Stomach (tissue), 9 donors: ENCODE measurements around the gene CHRNE. TPM values are rescaled to one million over a fixed set of nuclear protein-coding genes. Genes with fewer than 3 reads are reported as not detected.

Source experiments
- DNase-seq, 2 donors: peaks; one replicate each; pipeline versions ENCODE4 v3.0.0 to v3.0.0-alpha.2; 2013 to 2019
- H3K27ac ChIP-seq, 5 donors: fragments of 200-600 bp in 4 of 5; sonication (generic) in 4 of 5; one replicate each; pipeline ENCODE4 v1.5.1; 2013 to 2019; ENCODE audit warnings: mild to moderate bottlenecking in 1 of 5, moderate library complexity in 1 of 5
- H3K27me3 ChIP-seq, 3 donors: fragments of 200-600 bp; sonication (generic); one replicate each; pipeline ENCODE4 v1.5.1; 2017 to 2019; ENCODE audit warnings: mixed run types in 1 of 3
- H3K36me3 ChIP-seq, 4 donors: fragments of 200-600 bp; sonication (generic); 1 replicate in 3 of 4; 2 replicates in 1 of 4; pipeline ENCODE4 v1.5.1; 2016 to 2019
- H3K4me1 ChIP-seq, 4 donors: fragments of 200-600 bp; sonication (generic); one replicate each; pipeline ENCODE4 v1.5.1; 2016 to 2019
- H3K4me3 ChIP-seq, 4 donors: fragments of 200-600 bp; sonication (generic) in 3 of 4; one replicate each; pipeline ENCODE4 v1.5.1; 2016 to 2019; ENCODE audit warnings: mild to moderate bottlenecking in 1 of 4
- H3K9me3 ChIP-seq, 4 donors: fragments of 200-600 bp; sonication (generic); one replicate each; pipeline ENCODE4 v1.5.1; 2016 to 2019
- CTCF ChIP-seq, 7 experiments: fragments of 450-650 bp in 4 of 7; fragments of 200-600 bp in 3 of 7; sonication (generic) in 3 of 7; IDR thresholded peaks; one replicate each; pipeline ENCODE4 v1.5.1; 2016 to 2019; ENCODE audit warnings: antibody characterized with exemption in 7 of 7, control low read depth in 2 of 7, mild to moderate bottlenecking in 1 of 7
- EP300 ChIP-seq: sonication (generic); formaldehyde crosslinking; IDR thresholded peaks from one replicate; pipeline ENCODE4 v1.6.1; 2017; ENCODE audit warnings: antibody characterized with exemption
- POLR2A ChIP-seq, 4 donors: fragments of 450-650 bp; IDR thresholded peaks; one replicate each; pipeline ENCODE4 v1.6.1; 2016; ENCODE audit warnings: antibody characterized with exemption in 4 of 4, control low read depth in 2 of 4, mild to moderate bottlenecking in 1 of 4, moderate library complexity in 1 of 4
- POLR2AphosphoS5 ChIP-seq, 3 donors: sonication (generic); formaldehyde crosslinking; IDR thresholded peaks; one replicate each; pipeline ENCODE4 v1.6.1; 2016; ENCODE audit warnings: antibody characterized with exemption in 3 of 3
- WGBS, 5 donors: extraction: QIAGEN DNeasy Blood & Tissue Kit in 3 of 5; methylation state at CpG; one replicate each; pipeline versions ENCODE4 v1.1.5 to v1.1.7; 2013 to 2018; 5-methylcytosine and 5-hydroxymethylcytosine counted together
- intact Hi-C: fragments of 100-400 bp; cut with DNase I; formaldehyde crosslinking; loops from one replicate; pipeline ENCODE4 v1.15.1; 2023; ENCODE audit warnings: low total_unique reads
- polyA plus RNA-seq, 3 donors: library from polyadenylated mRNA; stranded (reverse); fragments of 200-250 nt; gene quantifications; one replicate each; pipeline ENCODE4 v1.2.3, GENCODE V29; 2013
- total RNA-seq, 5 donors: library from RNA; depleted of rRNA; stranded (reverse); fragments of >200 nt; gene quantifications; one replicate each; pipeline versions ENCODE4 v1.1.0 to v1.2.3, GENCODE V29; 2014 to 2016
- donor health status: healthy with polysubstance abuse.
- donor health status: Bipolar disorder and iron deficiency.
- donor health status: healthy.

CHRNE gene
- total and polyA plus RNA-seq, 8 donors: 0.43 to 2.0 (median 0.93) TPM; not detected in 3

GRCh38 chr17:4852567-4853207, 50.2 kb downstream of the CHRNE start:
- H3K36me3 ChIP-seq: peaks cover 0 to 14% (median 4%) of the 10 kb centered on the region in 4 donors
- peaks cover 11 to 47% (median 30%) of the 10 kb centered on the region in 4 donors for H3K4me1 ChIP-seq
- no peak overlapping the region for H3K27ac ChIP-seq
- DNase-seq: peak in 1 of 2 donors; percentile 62
- H3K9me3 ChIP-seq: no peaks in the 10 kb centered on the region
- no peak overlapping the region for H3K4me3 ChIP-seq
- intact Hi-C loops: no loop called here
- TF ChIP-seq EP300 (no peak), POLR2A (IDR thresholded peaks at IDR 0.05) (no peak), CTCF (IDR thresholded peaks at IDR 0.05) (no peak), POLR2AphosphoS5 (IDR thresholded peaks at IDR 0.05) (no peak)
- H3K27me3 ChIP-seq: no peaks in the 10 kb centered on the region

- intact Hi-C loops: no loop called here
- Histone ChIP-seq H3K9me3 (no peaks in the 10 kb centered on the region), H3K4me1 (peaks cover 10 to 56% (median 29%) of the 10 kb centered on the region in 4 donors), H3K27ac (peak overlapping the region in 2 of 5 donors; percentile 26 to 52), H3K4me3 (no peak overlapping the region), H3K27me3 (no peaks in the 10 kb centered on the region), H3K36me3 (peaks cover 0 to 7% (median 3%) of the 10 kb centered on the region in 4 donors)
- 80 to 92% (median 89%) methylated on average over 3 of the region's 3 CpGs for WGBS, 5 donors
- no peak for DNase-seq
- TF ChIP-seq POLR2A (IDR thresholded peaks at IDR 0.05): no peak
- no peak for TF ChIP-seq POLR2AphosphoS5 (IDR thresholded peaks at IDR 0.05)
- no peak for TF ChIP-seq CTCF (IDR thresholded peaks at IDR 0.05)
- TF ChIP-seq EP300: no peak
Observed at GRCh38 chr17:4851084-4851483, 51.8 kb downstream of the CHRNE start.

- no peak for TF ChIP-seq EP300
- no peak for TF ChIP-seq POLR2AphosphoS5 (IDR thresholded peaks at IDR 0.05)
- no peak for TF ChIP-seq CTCF (IDR thresholded peaks at IDR 0.05)
- no peak for TF ChIP-seq POLR2A (IDR thresholded peaks at IDR 0.05)
- intact Hi-C loops: no loop called here
- Histone ChIP-seq H3K4me1 (peaks cover 10 to 56% (median 34%) of the 10 kb centered on the region in 4 donors), H3K36me3 (peaks cover 0 to 7% (median 3%) of the 10 kb centered on the region in 4 donors), H3K27me3 (no peaks in the 10 kb centered on the region), H3K27ac (peak overlapping the region in 2 of 5 donors; percentile 26 to 46), H3K9me3 (no peaks in the 10 kb centered on the region), H3K4me3 (no peak overlapping the region)
- 74 to 86% (median 81%) methylated on average over 2 of the region's 2 CpGs for WGBS, 5 donors
- peak in 1 of 2 donors; percentile 34 for DNase-seq
Observed at GRCh38 chr17:4850246-4850645, 52.7 kb downstream of the CHRNE start.

GRCh38 chr17:4849011-4849536, 53.8 kb downstream of the CHRNE start:
- H3K4me1 ChIP-seq: peaks cover 10 to 63% (median 34%) of the 10 kb centered on the region in 4 donors
- no peaks in the 10 kb centered on the region for H3K27me3 ChIP-seq
- intact Hi-C loops: no loop called here
- no peak for TF ChIP-seq POLR2A (IDR thresholded peaks at IDR 0.05)
- no peak for TF ChIP-seq EP300
- TF ChIP-seq POLR2AphosphoS5 (IDR thresholded peaks at IDR 0.05): no peak
- TF ChIP-seq CTCF (IDR thresholded peaks at IDR 0.05): no peak
- WGBS, 5 donors: 72 to 79% (median 77%) methylated on average over 5 of the region's 5 CpGs
- no peak overlapping the region for H3K4me3 ChIP-seq
- H3K9me3 ChIP-seq: no peaks in the 10 kb centered on the region
- peak overlapping the region in 4 of 5 donors; percentile 26 to 46 (median 30) for H3K27ac ChIP-seq
- DNase-seq: no peak
- H3K36me3 ChIP-seq: peaks cover 0 to 7% (median 3%) of the 10 kb centered on the region in 4 donors

Other genes starting within 250 kb of the CHRNE start
- gene PELP1, start 199.0 kb downstream of the CHRNE start, total RNA-seq: 10 to 100 TPM in 4 of 5 donors, 1 to 10 TPM in 1; 8.0 to 75.6 (median 22.4) TPM
- gene PELP1, start 199.0 kb downstream of the CHRNE start, polyA plus RNA-seq: 10 to 100 TPM; 13.1 to 21.7 (median 21.1) TPM
- gene ARRB2, start 192.5 kb downstream of the CHRNE start, total RNA-seq: 100 to 1,000 TPM in 1 of 5 donors, 10 to 100 TPM in 4; 18.7 to 157 (median 36.6) TPM
- gene ARRB2, start 192.5 kb downstream of the CHRNE start, polyA plus RNA-seq: 10 to 100 TPM; 22.2 to 42.6 (median 39.3) TPM
- 10 to 100 TPM in 3 of 5 donors, 1 to 10 TPM in 2; 3.8 to 81.7 (median 22.0) TPM for gene MED11, start 171.7 kb downstream of the CHRNE start, total RNA-seq
- gene MED11, start 171.7 kb downstream of the CHRNE start, polyA plus RNA-seq: 10 to 100 TPM; 42.2 to 49.9 (median 42.4) TPM
- 1 to 10 TPM in 2 of 5 donors, under 1 TPM in 1, not detected in 2; 0.43 to 3.1 (median 1.5) TPM for gene ZMYND15, start 163.3 kb downstream of the CHRNE start, total RNA-seq
- gene ZMYND15, start 163.3 kb downstream of the CHRNE start, polyA plus RNA-seq: 1 to 10 TPM in 2 of 3 donors, not detected in 1; 1.8 to 3.2 TPM
- 10 to 100 TPM; 17.4 to 47.4 (median 30.9) TPM for gene CXCL16, start 163.2 kb downstream of the CHRNE start, total RNA-seq
- gene CXCL16, start 163.2 kb downstream of the CHRNE start, polyA plus RNA-seq: 10 to 100 TPM; 13.7 to 37.6 (median 26.6) TPM
- 100 to 1,000 TPM in 1 of 5 donors, 1 to 10 TPM in 2, not detected in 2; 6.7 to 199 (median 9.5) TPM for gene TM4SF5, start 131.2 kb downstream of the CHRNE start, total RNA-seq
- gene TM4SF5, start 131.2 kb downstream of the CHRNE start, polyA plus RNA-seq: 1 to 10 TPM; 2.3 to 9.1 (median 6.1) TPM
- gene VMO1, start 116.7 kb downstream of the CHRNE start, total RNA-seq: 1 to 10 TPM in 2 of 5 donors, not detected in 3; 1.5 to 2.3 TPM
- gene VMO1, start 116.7 kb downstream of the CHRNE start, polyA plus RNA-seq: 1 to 10 TPM; 1.4 to 3.0 (median 2.7) TPM
- gene GLTPD2, start 114.1 kb downstream of the CHRNE start, total RNA-seq: not detected
- gene GLTPD2, start 114.1 kb downstream of the CHRNE start, polyA plus RNA-seq: under 1 TPM in 1 of 3 donors, not detected in 2; 0.15 TPM
- 100 to 1,000 TPM in 2 of 5 donors, 10 to 100 TPM in 3; 60.2 to 118 (median 80.5) TPM for gene PSMB6, start 106.9 kb downstream of the CHRNE start, total RNA-seq
- 100 to 1,000 TPM; 187 to 200 (median 187) TPM for gene PSMB6, start 106.9 kb downstream of the CHRNE start, polyA plus RNA-seq
- 100 to 1,000 TPM in 2 of 5 donors, 10 to 100 TPM in 3; 14.5 to 123 (median 34.1) TPM for gene PLD2, start 95.9 kb downstream of the CHRNE start, total RNA-seq
- gene PLD2, start 95.9 kb downstream of the CHRNE start, polyA plus RNA-seq: 10 to 100 TPM; 10.3 to 28.7 (median 10.8) TPM
- gene MINK1, start 69.8 kb downstream of the CHRNE start, total RNA-seq: 100 to 1,000 TPM in 1 of 5 donors, 10 to 100 TPM in 4; 40.9 to 230 (median 49.6) TPM
- 10 to 100 TPM; 24.6 to 57.1 (median 29.8) TPM for gene MINK1, start 69.8 kb downstream of the CHRNE start, polyA plus RNA-seq
- 1 to 10 TPM in 4 of 5 donors, not detected in 1; 1.4 to 6.6 (median 2.9) TPM for gene C17orf107, start 3.6 kb downstream of the CHRNE start, total RNA-seq
- gene C17orf107, start 3.6 kb downstream of the CHRNE start, polyA plus RNA-seq: 1 to 10 TPM in 2 of 3 donors, under 1 TPM in 1; 0.75 to 3.2 (median 2.4) TPM
- not detected for gene GP1BA, start 29.2 kb upstream of the CHRNE start, total RNA-seq
- gene GP1BA, start 29.2 kb upstream of the CHRNE start, polyA plus RNA-seq: under 1 TPM in 1 of 3 donors, not detected in 2; 0.05 TPM
- 10 to 100 TPM; 25.2 to 73.5 (median 43.2) TPM for gene SLC25A11, start 36.9 kb upstream of the CHRNE start, total RNA-seq
- 10 to 100 TPM; 29.1 to 45.6 (median 40.9) TPM for gene SLC25A11, start 36.9 kb upstream of the CHRNE start, polyA plus RNA-seq
- gene RNF167, start 37.2 kb upstream of the CHRNE start, total RNA-seq: 10 to 100 TPM in 4 of 5 donors, 1 to 10 TPM in 1; 8.8 to 57.1 (median 33.9) TPM
- 100 to 1,000 TPM in 2 of 3 donors, 10 to 100 TPM in 1; 73.3 to 134 (median 112) TPM for gene RNF167, start 37.2 kb upstream of the CHRNE start, polyA plus RNA-seq
- 100 to 1,000 TPM; 218 to 690 (median 514) TPM for gene PFN1, start 45.4 kb upstream of the CHRNE start, total RNA-seq
- gene PFN1, start 45.4 kb upstream of the CHRNE start, polyA plus RNA-seq: 100 to 1,000 TPM; 587 to 789 (median 610) TPM
- 10 to 100 TPM in 1 of 5 donors, 1 to 10 TPM in 3, not detected in 1; 1.8 to 12.1 (median 5.8) TPM for gene ENO3, start 48.0 kb upstream of the CHRNE start, total RNA-seq
- gene ENO3, start 48.0 kb upstream of the CHRNE start, polyA plus RNA-seq: 10 to 100 TPM in 1 of 3 donors, 1 to 10 TPM in 2; 6.6 to 11.3 (median 10.0) TPM
- 100 to 1,000 TPM in 1 of 5 donors, 10 to 100 TPM in 4; 17.5 to 133 (median 51.8) TPM for gene SPAG7, start 64.7 kb upstream of the CHRNE start, total RNA-seq
- gene SPAG7, start 64.7 kb upstream of the CHRNE start, polyA plus RNA-seq: 10 to 100 TPM; 76.4 to 85.8 (median 78.5) TPM
- 100 to 1,000 TPM in 2 of 5 donors, 10 to 100 TPM in 2, 1 to 10 TPM in 1; 8.1 to 202 (median 82.1) TPM for gene CAMTA2, start 84.6 kb upstream of the CHRNE start, total RNA-seq
- gene CAMTA2, start 84.6 kb upstream of the CHRNE start, polyA plus RNA-seq: 10 to 100 TPM; 28.0 to 52.7 (median 41.4) TPM
- 1 to 10 TPM in 2 of 5 donors, not detected in 3; 1.3 to 6.1 TPM for gene INCA1, start 94.4 kb upstream of the CHRNE start, total RNA-seq
- 1 to 10 TPM; 1.4 to 2.7 (median 1.6) TPM for gene INCA1, start 94.4 kb upstream of the CHRNE start, polyA plus RNA-seq
- 100 to 1,000 TPM in 2 of 5 donors, 10 to 100 TPM in 3; 47.5 to 334 (median 94.8) TPM for gene KIF1C, start 94.9 kb upstream of the CHRNE start, total RNA-seq
- 100 to 1,000 TPM in 1 of 3 donors, 10 to 100 TPM in 2; 33.4 to 130 (median 70.3) TPM for gene KIF1C, start 94.9 kb upstream of the CHRNE start, polyA plus RNA-seq
- not detected for gene SLC52A1, start 132.3 kb upstream of the CHRNE start, total RNA-seq
- gene SLC52A1, start 132.3 kb upstream of the CHRNE start, polyA plus RNA-seq: 1 to 10 TPM in 1 of 3 donors, not detected in 2; 1.0 TPM
- 10 to 100 TPM in 1 of 5 donors, 1 to 10 TPM in 4; 2.9 to 15.2 (median 6.6) TPM for gene ZFP3, start 175.4 kb upstream of the CHRNE start, total RNA-seq
- gene ZFP3, start 175.4 kb upstream of the CHRNE start, polyA plus RNA-seq: 1 to 10 TPM; 1.7 to 2.6 (median 1.7) TPM
- 1 to 10 TPM in 4 of 5 donors, under 1 TPM in 1; 0.58 to 8.0 (median 7.5) TPM for gene ZNF232, start 208.8 kb upstream of the CHRNE start, total RNA-seq
- 10 to 100 TPM in 1 of 3 donors, 1 to 10 TPM in 2; 6.9 to 11.8 (median 7.0) TPM for gene ZNF232, start 208.8 kb upstream of the CHRNE start, polyA plus RNA-seq
- under 1 TPM in 2 of 5 donors, not detected in 3; 0.18 to 0.45 TPM for gene USP6, start 212.9 kb upstream of the CHRNE start, total RNA-seq
- under 1 TPM in 1 of 3 donors, not detected in 2; 0.05 TPM for gene USP6, start 212.9 kb upstream of the CHRNE start, polyA plus RNA-seq